HCT116 (cell line): ENCODE data around the gene PIGC. TPM values are rescaled to one million over a fixed set of nuclear protein-coding genes. Genes with fewer than 3 reads are reported as not detected.

Source experiments
- ATAC-seq: fragments of 200-7000 bp; cut with Tn5 transposase; 2 replicates; pipeline ENCODE4 v1.9.1; 2020; ENCODE audit warnings: mild to moderate bottlenecking, moderate library complexity
- BruUV-seq: library from RNA; stranded (reverse); fragments of 400-500 nt; replicated peaks from 2 replicates; lab custom pipeline; 2021; lab: Mats Ljungman, UMichigan
- CTCF ChIA-PET: fragments of 300-600 bp; sonication (Branson Sonifier 250); formaldehyde crosslinking; loops from one replicate; lab custom pipeline; 2021; ENCODE audit warnings: antibody characterized with exemption; lab: Charles Lee
- POLR2A ChIA-PET: fragments of 300-600, 350-600 bp; sonication (Branson Sonifier 250); formaldehyde crosslinking; loops from one replicate; lab custom pipeline; 2021; ENCODE audit warnings: antibody characterized with exemption; lab: Charles Lee
- RAD21 ChIA-PET, 2 experiments: fragments of 300-600 bp; sonication (Branson Sonifier 250); formaldehyde crosslinking; loops; one replicate each; lab custom pipeline; 2023; ENCODE audit warnings: low total read pairs in 2 of 2; ENCODE audit not compliant: uncharacterized antibody in 2 of 2, unreplicated experiment in 2 of 2, low non-redundant PET in 1 of 2; lab: Charles Lee
- DNase-seq: peaks from one replicate; pipeline ENCODE4 v3.0.0-alpha.2; 2010; ENCODE audit warnings: low read depth, low spot score
- H2AFZ ChIP-seq: fragments of 200-600 bp; shearing (Covaris generic), sonication (generic); 2 replicates; pipeline ENCODE4 v1.6.1; 2017; ENCODE audit warnings: low read depth, mixed run types, mixed read lengths, antibody characterized with exemption, low read length; ENCODE audit not compliant: poor library complexity, severe bottlenecking
- H3K27ac ChIP-seq: 2 replicates; pipeline ENCODE4 v1.5.1; 2012; ENCODE audit warnings: low read depth, low read length
- H3K27me3 ChIP-seq: fragments of 200-600 bp; sonication (generic); 2 replicates; pipeline ENCODE4 v1.6.1; 2016; ENCODE audit warnings: mixed run types, low read length, mixed read lengths; ENCODE audit not compliant: insufficient read depth
- H3K36me3 ChIP-seq, 2 experiments: fragments of 200-500 bp in 1 of 2; fragments of 200-600 bp in 1 of 2; sonication (Bioruptor generic) in 1 of 2; sonication (generic) in 1 of 2; 2 replicates each; pipeline versions ENCODE4 v1.5.1 to v1.6.1; 2014 to 2016; ENCODE audit warnings: low read length in 2 of 2, inconsistent platforms in 1 of 2, mixed read lengths in 1 of 2, mixed run types in 1 of 2; ENCODE audit not compliant: insufficient read depth in 2 of 2, control insufficient read depth in 1 of 2
- H3K4me1 ChIP-seq, 2 experiments: fragments of 200-600 bp in 1 of 2; sonication (generic) in 1 of 2; 2 replicates each; pipeline versions ENCODE4 v1.5.1 to v1.6.1; 2012 to 2017; ENCODE audit warnings: low read length in 2 of 2, inconsistent platforms in 1 of 2, mild to moderate bottlenecking in 1 of 2, mixed read lengths in 1 of 2, mixed run types in 1 of 2, moderate library complexity in 1 of 2; ENCODE audit not compliant: insufficient read depth in 2 of 2, control insufficient read depth in 1 of 2
- H3K4me2 ChIP-seq: fragments of 200-600 bp; sonication (generic); 2 replicates; pipeline ENCODE4 v1.6.1; 2017; ENCODE audit warnings: mixed run types, low read length, mixed read lengths
- H3K4me3 ChIP-seq, 2 experiments: fragments of 200-600 bp in 1 of 2; sonication (generic) in 1 of 2; replicated peaks in 1 of 2; 2 replicates each; pipeline ENCODE4 v1.5.1; 2011 to 2016; ENCODE audit warnings: low read length in 2 of 2, control low read depth in 1 of 2, low read depth in 1 of 2, mild to moderate bottlenecking in 1 of 2, mixed read lengths in 1 of 2, mixed run types in 1 of 2
- H3K79me2 ChIP-seq: fragments of 200-600 bp; sonication (generic); 2 replicates; pipeline ENCODE4 v1.6.1; 2017; ENCODE audit warnings: mild to moderate bottlenecking, mixed run types, low read length, moderate library complexity, mixed read lengths; ENCODE audit not compliant: insufficient read depth
- H3K9ac ChIP-seq: fragments of 200-600 bp; sonication (generic); 2 replicates; pipeline ENCODE4 v1.6.1; 2016; ENCODE audit warnings: low read length, mixed read lengths
- H3K9me2 ChIP-seq: fragments of 200-600 bp; sonication (generic), shearing (Covaris generic); 2 replicates; pipeline ENCODE4 v1.6.1; 2017; ENCODE audit warnings: mixed run types, mild to moderate bottlenecking, moderate library complexity; ENCODE audit not compliant: insufficient read depth
- H3K9me3 ChIP-seq, 2 experiments: fragments of 200-500 bp in 1 of 2; fragments of 200-600 bp in 1 of 2; sonication (Bioruptor generic) in 1 of 2; sonication (generic) in 1 of 2; 2 replicates each; pipeline ENCODE4 v1.6.1; 2014 to 2017; ENCODE audit warnings: low read length in 2 of 2, mixed read lengths in 2 of 2, inconsistent platforms in 1 of 2, low read depth in 1 of 2, mild to moderate bottlenecking in 1 of 2, mixed run types in 1 of 2, moderate library complexity in 1 of 2; ENCODE audit not compliant: control insufficient read depth in 1 of 2, insufficient read depth in 1 of 2
- H4K20me1 ChIP-seq: fragments of 200-600 bp; sonication (generic), shearing (Covaris generic); 2 replicates; pipeline ENCODE4 v1.6.1; 2017; ENCODE audit warnings: mixed run types, mild to moderate bottlenecking, moderate library complexity; ENCODE audit not compliant: insufficient read depth
- RAD21 ChIP-seq: IDR thresholded peaks from 2 replicates; pipeline ENCODE4 v1.6.1; 2012; ENCODE audit warnings: low read depth, mild to moderate bottlenecking
- SRF ChIP-seq: IDR thresholded peaks from 2 replicates; pipeline ENCODE4 v1.6.1; 2012; ENCODE audit warnings: low read depth
- TCF7L2 ChIP-seq: IDR thresholded peaks from 2 replicates; pipeline ENCODE4 v1.7.0; 2011; ENCODE audit warnings: borderline replicate concordance, inconsistent platforms; ENCODE audit not compliant: insufficient read depth, insufficient read length; ENCODE audit errors: extremely low read depth
- intact Hi-C: fragments of 100-400 bp; cut with micrococcal nuclease; formaldehyde crosslinking; loops from 2 replicates; pipeline ENCODE4 v1.10.0; 2022
- total RNA-seq: library from RNA; stranded (reverse); gene quantifications from one replicate; pipeline ENCODE4 v1.2.1, GENCODE V29; 2021; ENCODE audit not compliant: unreplicated experiment
- TF ChIP-seq, protein P1 (sequence below): IDR thresholded peaks from 2 replicates; pipeline ENCODE4 v1.6.1; 2012; ENCODE audit warnings: low read depth
- TF ChIP-seq, protein P2 (sequence below), 3 experiments: fragments of 200-600 bp in 1 of 3; sonication (generic) in 1 of 3; IDR thresholded peaks in 2 of 3; conservative IDR thresholded peaks in 1 of 3; 2 replicates each; pipeline ENCODE4 v1.5.1; 2012 to 2017; ENCODE audit warnings: low read depth in 2 of 3, low read length in 2 of 3, antibody characterized with exemption in 1 of 3, borderline replicate concordance in 1 of 3, control low read depth in 1 of 3, mild to moderate bottlenecking in 1 of 3, mixed read lengths in 1 of 3, mixed run types in 1 of 3, moderate library complexity in 1 of 3; ENCODE audit not compliant: insufficient read depth in 1 of 3

Gene PIGC
- total RNA-seq, 1 experiment from 2014 or later: 11.9 TPM

DNA sequence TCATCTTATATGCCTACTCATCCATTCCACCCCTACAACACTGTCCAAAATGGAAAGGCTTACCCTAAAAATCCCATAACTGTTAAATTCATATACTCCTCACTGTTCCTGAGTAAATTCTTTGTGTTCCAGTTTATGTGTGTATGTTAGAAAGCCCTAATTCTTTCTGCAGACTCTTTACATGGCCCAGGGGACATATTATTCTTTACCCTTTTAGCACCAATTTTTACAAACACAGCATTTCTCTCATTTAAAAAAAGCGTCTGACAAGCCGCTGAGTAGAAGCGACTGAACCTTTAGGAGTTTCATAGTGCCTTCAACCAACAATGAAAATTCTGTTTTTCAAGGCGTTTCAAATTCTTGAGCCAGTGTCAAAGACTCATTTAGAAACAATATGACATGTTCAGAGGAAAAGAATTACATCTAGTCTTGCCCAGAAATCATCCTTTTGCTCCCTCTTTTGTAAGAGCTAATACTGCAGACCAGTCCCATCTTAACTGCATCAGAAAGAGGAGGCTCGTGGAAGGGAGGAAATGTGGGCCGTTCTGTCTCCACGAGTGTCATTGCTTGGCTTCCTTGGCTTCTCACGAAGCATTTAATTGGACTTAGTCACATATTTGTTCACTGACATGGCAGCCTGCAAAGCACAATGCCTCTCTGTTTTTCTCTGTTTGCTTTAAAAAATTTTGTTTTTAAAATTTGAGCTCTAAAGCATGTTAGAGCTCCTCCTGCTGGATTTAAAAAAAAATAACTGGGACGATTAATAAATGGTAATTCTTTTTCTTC, 44.7 kb downstream of the PIGC start:
- DNase-seq: peak; percentile 58
- no peak overlapping the region for H3K4me3 ChIP-seq
- H3K9me2 ChIP-seq: no peaks in the 10 kb centered on the region
- H3K36me3 ChIP-seq: no peaks in the 10 kb centered on the region
- no peaks in the 10 kb centered on the region for H3K9me3 ChIP-seq
- H3K27me3 ChIP-seq: peaks cover 5% of the 10 kb centered on the region; the same call in 1 of the 2 replicates
- peaks cover 5 to 9% of the 10 kb centered on the region in 2 experiments; a peak in 3 of 4 replicates for H3K4me1 ChIP-seq
- POLR2A ChIA-PET: interaction anchor here (1.2 kb wide), 1 partner anchor 397 kb away, joined by 3 read pairs; no protein-coding TSS in a partner anchor
- H3K9ac ChIP-seq: no peak overlapping the region
- RAD21 ChIA-PET: no interaction called here
- TF ChIP-seq SRF (no peak), RAD21 (peak; percentile 90), TCF7L2 (no peak)
- TF ChIP-seq, protein P1, sequence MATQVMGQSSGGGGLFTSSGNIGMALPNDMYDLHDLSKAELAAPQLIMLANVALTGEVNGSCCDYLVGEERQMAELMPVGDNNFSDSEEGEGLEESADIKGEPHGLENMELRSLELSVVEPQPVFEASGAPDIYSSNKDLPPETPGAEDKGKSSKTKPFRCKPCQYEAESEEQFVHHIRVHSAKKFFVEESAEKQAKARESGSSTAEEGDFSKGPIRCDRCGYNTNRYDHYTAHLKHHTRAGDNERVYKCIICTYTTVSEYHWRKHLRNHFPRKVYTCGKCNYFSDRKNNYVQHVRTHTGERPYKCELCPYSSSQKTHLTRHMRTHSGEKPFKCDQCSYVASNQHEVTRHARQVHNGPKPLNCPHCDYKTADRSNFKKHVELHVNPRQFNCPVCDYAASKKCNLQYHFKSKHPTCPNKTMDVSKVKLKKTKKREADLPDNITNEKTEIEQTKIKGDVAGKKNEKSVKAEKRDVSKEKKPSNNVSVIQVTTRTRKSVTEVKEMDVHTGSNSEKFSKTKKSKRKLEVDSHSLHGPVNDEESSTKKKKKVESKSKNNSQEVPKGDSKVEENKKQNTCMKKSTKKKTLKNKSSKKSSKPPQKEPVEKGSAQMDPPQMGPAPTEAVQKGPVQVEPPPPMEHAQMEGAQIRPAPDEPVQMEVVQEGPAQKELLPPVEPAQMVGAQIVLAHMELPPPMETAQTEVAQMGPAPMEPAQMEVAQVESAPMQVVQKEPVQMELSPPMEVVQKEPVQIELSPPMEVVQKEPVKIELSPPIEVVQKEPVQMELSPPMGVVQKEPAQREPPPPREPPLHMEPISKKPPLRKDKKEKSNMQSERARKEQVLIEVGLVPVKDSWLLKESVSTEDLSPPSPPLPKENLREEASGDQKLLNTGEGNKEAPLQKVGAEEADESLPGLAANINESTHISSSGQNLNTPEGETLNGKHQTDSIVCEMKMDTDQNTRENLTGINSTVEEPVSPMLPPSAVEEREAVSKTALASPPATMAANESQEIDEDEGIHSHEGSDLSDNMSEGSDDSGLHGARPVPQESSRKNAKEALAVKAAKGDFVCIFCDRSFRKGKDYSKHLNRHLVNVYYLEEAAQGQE: no peak
- TF ChIP-seq, protein P2, sequence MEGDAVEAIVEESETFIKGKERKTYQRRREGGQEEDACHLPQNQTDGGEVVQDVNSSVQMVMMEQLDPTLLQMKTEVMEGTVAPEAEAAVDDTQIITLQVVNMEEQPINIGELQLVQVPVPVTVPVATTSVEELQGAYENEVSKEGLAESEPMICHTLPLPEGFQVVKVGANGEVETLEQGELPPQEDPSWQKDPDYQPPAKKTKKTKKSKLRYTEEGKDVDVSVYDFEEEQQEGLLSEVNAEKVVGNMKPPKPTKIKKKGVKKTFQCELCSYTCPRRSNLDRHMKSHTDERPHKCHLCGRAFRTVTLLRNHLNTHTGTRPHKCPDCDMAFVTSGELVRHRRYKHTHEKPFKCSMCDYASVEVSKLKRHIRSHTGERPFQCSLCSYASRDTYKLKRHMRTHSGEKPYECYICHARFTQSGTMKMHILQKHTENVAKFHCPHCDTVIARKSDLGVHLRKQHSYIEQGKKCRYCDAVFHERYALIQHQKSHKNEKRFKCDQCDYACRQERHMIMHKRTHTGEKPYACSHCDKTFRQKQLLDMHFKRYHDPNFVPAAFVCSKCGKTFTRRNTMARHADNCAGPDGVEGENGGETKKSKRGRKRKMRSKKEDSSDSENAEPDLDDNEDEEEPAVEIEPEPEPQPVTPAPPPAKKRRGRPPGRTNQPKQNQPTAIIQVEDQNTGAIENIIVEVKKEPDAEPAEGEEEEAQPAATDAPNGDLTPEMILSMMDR (IDR thresholded peaks at IDR 0.05 in 2 of 3, conservative IDR thresholded peaks at IDR 0.05 in 1 of 3; ENCODE audit: borderline replicate concordance in 1 of 3, insufficient read depth in 1 of 3, low read depth in 2 of 3, low read length in 2 of 3): peak; percentile 24 to 91 (median 73); a peak in 5 of 6 replicates
- intact Hi-C loops: loop anchor here (1.0 kb wide), 3 partner anchors 264 to 397 kb away; no protein-coding TSS in a partner anchor
- H3K79me2 ChIP-seq: no peaks in the 10 kb centered on the region
- CTCF ChIA-PET: interaction anchor here (0.6 to 1.4 kb wide), 31 partner anchors 9 to 598 kb away, joined by 3 to 34 read pairs (median 4); no protein-coding TSS in a partner anchor
- peak overlapping the region; percentile 74 for H2AFZ ChIP-seq
- peak overlapping the region; percentile 65 for H3K4me2 ChIP-seq
- H4K20me1 ChIP-seq: no peaks in the 10 kb centered on the region
- no TSS peak for BruUV-seq
- peak; percentile 82 for ATAC-seq
- H3K27ac ChIP-seq: no peak overlapping the region
